ENCODE measurements around the gene SZT2. TPM values are rescaled to one million over a fixed set of nuclear protein-coding genes. Genes with fewer than 3 reads are reported as not detected.
A peak's percentile ranks its signal among the peaks of the same experiment; 100 is the strongest.

SZT2 gene
- total and polyA plus RNA-seq, 7 donors: 5.9 to 24.7 (median 17.9) TPM

GRCh38 chr1:43358746-43359693, 30.7 kb upstream of the SZT2 start, which contains the start of gene CDC20:
Gene CDC20 (plus strand): TSS chr1:43358981. CDS start chr1:43359216, 235 bp downstream.
- Histone ChIP-seq H3K36me3 (ENCODE audit: insufficient read depth in 1 of 2, low read depth in 1 of 2) (peaks cover under 1 to 36% of the 10 kb centered on the region in 2 donors), H3K4me3 (peak within 1 kb of the TSS; percentile 75), H3K4me1 (peaks cover 11% of the 10 kb centered on the region), H3K27me3 (ENCODE audit: insufficient read depth in 3 of 3, low read length in 2 of 3) (no peaks in the 10 kb centered on the region), H3K27ac (peak within 1 kb of the TSS; percentile 80), H3K9me3 (no peaks in the 10 kb centered on the region)
- WGBS, 3 donors: 2 to 3% (median 2%) methylated on average over 54 to 59 of the region's 59 CpGs
- intact Hi-C loops (cut with DNase I): no loop called here
- DNase-seq (peak; percentile 99), ATAC-seq (peak; percentile 98 to 100 (median 99))
- TF ChIP-seq, protein P1, sequence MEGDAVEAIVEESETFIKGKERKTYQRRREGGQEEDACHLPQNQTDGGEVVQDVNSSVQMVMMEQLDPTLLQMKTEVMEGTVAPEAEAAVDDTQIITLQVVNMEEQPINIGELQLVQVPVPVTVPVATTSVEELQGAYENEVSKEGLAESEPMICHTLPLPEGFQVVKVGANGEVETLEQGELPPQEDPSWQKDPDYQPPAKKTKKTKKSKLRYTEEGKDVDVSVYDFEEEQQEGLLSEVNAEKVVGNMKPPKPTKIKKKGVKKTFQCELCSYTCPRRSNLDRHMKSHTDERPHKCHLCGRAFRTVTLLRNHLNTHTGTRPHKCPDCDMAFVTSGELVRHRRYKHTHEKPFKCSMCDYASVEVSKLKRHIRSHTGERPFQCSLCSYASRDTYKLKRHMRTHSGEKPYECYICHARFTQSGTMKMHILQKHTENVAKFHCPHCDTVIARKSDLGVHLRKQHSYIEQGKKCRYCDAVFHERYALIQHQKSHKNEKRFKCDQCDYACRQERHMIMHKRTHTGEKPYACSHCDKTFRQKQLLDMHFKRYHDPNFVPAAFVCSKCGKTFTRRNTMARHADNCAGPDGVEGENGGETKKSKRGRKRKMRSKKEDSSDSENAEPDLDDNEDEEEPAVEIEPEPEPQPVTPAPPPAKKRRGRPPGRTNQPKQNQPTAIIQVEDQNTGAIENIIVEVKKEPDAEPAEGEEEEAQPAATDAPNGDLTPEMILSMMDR (IDR thresholded peaks at IDR 0.05): no peak

GRCh38 chr1:43359696-43360095, 30.0 kb upstream of the SZT2 start:
- DNase-seq (no peak), ATAC-seq (no peak)
- TF ChIP-seq, protein P1 (IDR thresholded peaks at IDR 0.05): no peak
- Histone ChIP-seq H3K36me3 (ENCODE audit: insufficient read depth in 1 of 2, low read depth in 1 of 2) (peaks cover 4 to 43% of the 10 kb centered on the region in 2 donors), H3K4me1 (peaks cover 11% of the 10 kb centered on the region), H3K4me3 (no peak overlapping the region), H3K27ac (no peak overlapping the region), H3K27me3 (ENCODE audit: insufficient read depth in 3 of 3, low read length in 2 of 3) (no peaks in the 10 kb centered on the region), H3K9me3 (no peaks in the 10 kb centered on the region)
- 39 to 49% (median 40%) methylated on average over 11 of the region's 11 CpGs for WGBS, 3 donors
- intact Hi-C loops (cut with DNase I): no loop called here

DNA sequence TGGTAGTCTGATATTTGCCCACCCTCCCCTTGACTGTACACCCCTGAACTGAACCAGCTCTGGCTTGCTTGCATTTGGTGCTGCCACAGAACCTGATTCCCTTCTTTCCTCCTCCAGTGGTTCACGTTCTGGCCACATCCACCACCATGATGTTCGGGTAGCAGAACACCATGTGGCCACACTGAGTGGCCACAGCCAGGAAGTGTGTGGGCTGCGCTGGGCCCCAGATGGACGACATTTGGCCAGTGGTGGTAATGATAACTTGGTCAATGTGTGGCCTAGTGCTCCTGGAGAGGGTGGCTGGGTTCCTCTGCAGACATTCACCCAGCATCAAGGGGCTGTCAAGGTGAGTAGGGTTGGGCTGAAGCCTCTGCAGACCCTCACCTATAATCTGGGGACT, 29.1 kb upstream of the SZT2 start:
- Histone ChIP-seq H3K27ac (no peak overlapping the region), H3K4me3 (no peak overlapping the region), H3K27me3 (ENCODE audit: insufficient read depth in 3 of 3, low read length in 2 of 3) (no peaks in the 10 kb centered on the region), H3K4me1 (peaks cover 11% of the 10 kb centered on the region), H3K9me3 (no peaks in the 10 kb centered on the region), H3K36me3 (ENCODE audit: insufficient read depth in 1 of 2, low read depth in 1 of 2) (peaks cover 4 to 52% of the 10 kb centered on the region in 2 donors)
- 61 to 71% (median 71%) methylated on average over 3 to 4 of the region's 4 CpGs for WGBS, 3 donors
- ATAC-seq (no peak), DNase-seq (no peak)
- intact Hi-C loops (cut with DNase I): no loop called here
- TF ChIP-seq, protein P1 (IDR thresholded peaks at IDR 0.05): no peak

DNA sequence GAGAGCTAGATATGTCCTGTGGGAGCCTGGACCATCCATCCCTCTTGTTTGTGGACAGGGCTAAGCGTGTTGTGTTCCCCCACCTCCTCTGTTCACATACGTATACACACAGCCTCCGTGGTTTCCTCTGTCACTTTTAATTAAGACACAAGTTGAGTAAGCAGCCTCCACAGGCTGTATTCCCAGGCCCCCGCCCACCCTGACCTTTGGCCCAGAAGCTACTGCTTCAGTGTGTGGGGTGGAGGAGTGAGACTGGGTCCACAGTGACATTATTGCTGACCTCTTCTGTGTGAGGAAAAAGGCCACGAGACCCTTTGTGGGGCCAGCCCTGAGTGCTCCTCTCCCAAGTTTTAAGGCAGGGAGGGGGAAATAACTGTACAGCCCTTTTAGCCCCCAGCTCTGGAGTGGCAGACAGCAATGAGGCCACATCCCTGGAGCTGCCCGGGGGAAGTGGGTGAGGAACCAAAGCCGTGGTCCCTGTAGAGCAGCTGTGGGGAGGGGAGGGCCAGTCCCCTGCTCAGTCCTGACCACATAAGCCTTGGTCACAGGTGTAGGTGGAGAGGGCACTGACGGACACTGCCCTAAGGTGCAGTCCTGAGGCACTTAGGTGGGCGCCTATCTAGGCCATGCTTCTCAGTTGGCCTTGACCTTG, 26.3 kb upstream of the SZT2 start:
- TF ChIP-seq, protein P1 (IDR thresholded peaks at IDR 0.05): no peak
- H3K9me3 ChIP-seq: no peaks in the 10 kb centered on the region
- DNase-seq: no peak
- H3K27me3 ChIP-seq (ENCODE audit: insufficient read depth in 3 of 3, low read length in 2 of 3): no peaks in the 10 kb centered on the region
- 73 to 83% (median 73%) methylated on average over 9 of the region's 9 CpGs for WGBS, 3 donors
- ATAC-seq: no peak
- no peak overlapping the region for H3K27ac ChIP-seq
- no peak overlapping the region for H3K4me3 ChIP-seq
- H3K4me1 ChIP-seq: peaks cover 13% of the 10 kb centered on the region
- peaks cover 4 to 53% of the 10 kb centered on the region in 2 donors for H3K36me3 ChIP-seq (ENCODE audit: insufficient read depth in 1 of 2, low read depth in 1 of 2)
- intact Hi-C loops (cut with DNase I): no loop called here
